ENCODE measurements around the gene S100A12. TPM values are rescaled to one million over a fixed set of nuclear protein-coding genes. Genes with fewer than 3 reads are reported as not detected.

Gene S100A12
- total and polyA plus RNA-seq, 2 donors (not counting 3 experiments of a cell fraction or from before 2014, with no cell fraction given), result not detected

GRCh38 chr1:153395776-153396175 lies 20.4 kb upstream of the S100A12 start:
- H3K4me3 ChIP-seq (replicated peaks in 1 of 3; ENCODE audit: insufficient read depth in 1 of 3, low read depth in 1 of 3, low read length in 3 of 3), result no peak overlapping the region
- FAIRE-seq (no peak), DNase-seq (ENCODE audit: low read depth, low spot score) (no peak)
- H3K27me3 ChIP-seq (ENCODE audit: control insufficient read depth in 2 of 2, insufficient read depth in 2 of 2, low read length in 2 of 2), result peaks cover 0 to 1% of the 10 kb centered on the region in 2 experiments
- intact Hi-C loops (cut with micrococcal nuclease), result no loop called here
- no peak overlapping the region for H3K27ac ChIP-seq (ENCODE audit: insufficient read depth, low read depth, low read length)
- no peak overlapping the region for H3K9ac ChIP-seq (replicated peaks; ENCODE audit: extremely low read depth, insufficient read depth, low read length)
- POLR2A ChIA-PET, result no interaction called here
- TF ChIP-seq POLR2A (IDR thresholded peaks at IDR 0.05; ENCODE audit: low read depth, low read length), result no peak
- no peak for TF ChIP-seq GATA2 (IDR thresholded peaks at IDR 0.05; ENCODE audit: insufficient read depth, insufficient read length, low read depth, low read length)
- no peak overlapping the region for H3K4me2 ChIP-seq (ENCODE audit: insufficient read depth, low read length)
- no peak overlapping the region for H2AFZ ChIP-seq (ENCODE audit: low read depth, low read length)
- dilution Hi-C loops (cut with MboI; ENCODE audit: extremely low pct_ligation_motif_present, low sequenced_read_pairs), result no loop called here
- no peaks in the 10 kb centered on the region for H3K36me3 ChIP-seq (ENCODE audit: control insufficient read depth in 2 of 2, extremely low read depth in 1 of 2, insufficient read depth in 2 of 2, low read length in 2 of 2)
- no TSS peak for BruUV-seq (replicated peaks)
- no peaks in the 10 kb centered on the region for H3K9me3 ChIP-seq (replicated peaks; ENCODE audit: control insufficient read depth, insufficient read depth, low read length)
- no peaks in the 10 kb centered on the region for H3K4me1 ChIP-seq (ENCODE audit: control insufficient read depth, extremely low read depth, insufficient read depth, low read length)
- no peaks in the 10 kb centered on the region for H4K20me1 ChIP-seq (replicated peaks; ENCODE audit: control insufficient read depth, extremely low read depth, insufficient read depth, low read length)
- H3K9me1 ChIP-seq (replicated peaks; ENCODE audit: control insufficient read depth, extremely low read depth, insufficient read depth, low read length), result no peaks in the 10 kb centered on the region
- CTCF ChIA-PET, result interaction anchor here (1.2 kb wide), 1 partner anchor 9 kb away, joined by 3 read pairs; no protein-coding TSS in a partner anchor
- H3K79me2 ChIP-seq (ENCODE audit: control insufficient read depth, insufficient read depth, low read length), result no peaks in the 10 kb centered on the region

GRCh38 chr1:153395136-153395685 lies 19.8 kb upstream of the S100A12 start:
- Histone ChIP-seq H3K4me1 (ENCODE audit: control insufficient read depth, extremely low read depth, insufficient read depth, low read length) (no peaks in the 10 kb centered on the region), H3K27ac (ENCODE audit: insufficient read depth, low read depth, low read length) (no peak overlapping the region), H3K79me2 (ENCODE audit: control insufficient read depth, insufficient read depth, low read length) (no peaks in the 10 kb centered on the region), H4K20me1 (replicated peaks; ENCODE audit: control insufficient read depth, extremely low read depth, insufficient read depth, low read length) (no peaks in the 10 kb centered on the region), H3K4me3 (replicated peaks in 1 of 3; ENCODE audit: insufficient read depth in 1 of 3, low read depth in 1 of 3, low read length in 3 of 3) (no peak overlapping the region), H3K36me3 (ENCODE audit: control insufficient read depth in 2 of 2, extremely low read depth in 1 of 2, insufficient read depth in 2 of 2, low read length in 2 of 2) (no peaks in the 10 kb centered on the region), H3K9me3 (replicated peaks; ENCODE audit: control insufficient read depth, insufficient read depth, low read length) (no peaks in the 10 kb centered on the region), H3K27me3 (ENCODE audit: control insufficient read depth in 2 of 2, insufficient read depth in 2 of 2, low read length in 2 of 2) (no peaks in the 10 kb centered on the region), H3K9me1 (replicated peaks; ENCODE audit: control insufficient read depth, extremely low read depth, insufficient read depth, low read length) (no peaks in the 10 kb centered on the region), H3K4me2 (ENCODE audit: insufficient read depth, low read length) (no peak overlapping the region), H3K9ac (replicated peaks; ENCODE audit: extremely low read depth, insufficient read depth, low read length) (no peak overlapping the region), H2AFZ (ENCODE audit: low read depth, low read length) (no peak overlapping the region)
- ChIA-PET CTCF (interaction anchor here (1.2 kb wide), 1 partner anchor 10 kb away, joined by 3 read pairs; no protein-coding TSS in a partner anchor), POLR2A (no interaction called here)
- no peak for FAIRE-seq
- intact Hi-C loops (cut with micrococcal nuclease) (no loop called here), dilution Hi-C loops (cut with MboI; ENCODE audit: extremely low pct_ligation_motif_present, low sequenced_read_pairs) (no loop called here)
- TF ChIP-seq POLR2AphosphoS5 (IDR thresholded peaks at IDR 0.05; ENCODE audit: insufficient read depth, low read depth, low read length), result no peak
- TF ChIP-seq MAX (IDR thresholded peaks at IDR 0.05; ENCODE audit: insufficient read depth, insufficient read length), result no peak
- TF ChIP-seq CTCF (IDR thresholded peaks at IDR 0.05; ENCODE audit: extremely low read depth in 1 of 2, insufficient read depth in 1 of 2, low read depth in 1 of 2, low read length in 2 of 2), result no peak
- no peak for TF ChIP-seq MYC (IDR thresholded peaks at IDR 0.05; ENCODE audit: low read depth, low read length)
- no peak for TF ChIP-seq EZH2 (IDR thresholded peaks at IDR 0.05; ENCODE audit: borderline replicate concordance, low read depth, low read length, severe bottlenecking)
- TF ChIP-seq GATA2 (IDR thresholded peaks at IDR 0.05; ENCODE audit: insufficient read depth, insufficient read length, low read depth, low read length), result no peak
- TF ChIP-seq POLR2A (IDR thresholded peaks at IDR 0.05; ENCODE audit: low read depth, low read length), result no peak
- TF ChIP-seq JUN (IDR thresholded peaks at IDR 0.05; ENCODE audit: borderline replicate concordance, insufficient read depth, insufficient read length, low read depth), result no peak
- no peak for TF ChIP-seq FOS (IDR thresholded peaks at IDR 0.05; ENCODE audit: borderline replicate concordance, insufficient read depth, low read length)
- BruUV-seq (replicated peaks), result no TSS peak
- no peak for DNase-seq (ENCODE audit: low read depth, low spot score)
